ENCODE data around the gene DOCK8.

GRCh38 chr9:335373-335772 lies 120.7 kb downstream of the DOCK8 start:
- no peak for TF ChIP-seq POLR2A (IDR thresholded peaks at IDR 0.05)
- no peak for TF ChIP-seq EP300 (IDR thresholded peaks at IDR 0.05)
- no peak for TF ChIP-seq CTCF (IDR thresholded peaks at IDR 0.05)
